Measurements from ENCODE around the gene PMAIP1.

GRCh38 chr18:59853380-59853779, 46.4 kb upstream of the PMAIP1 start:
- TF ChIP-seq CTCF (IDR thresholded peaks at IDR 0.05) = no peak
- no peak for TF ChIP-seq POLR2A (IDR thresholded peaks at IDR 0.05)
